GM18499 (cell line): ENCODE results near the gene KIAA1217.

Source experiments
- ATAC-seq: cut with Tn5 transposase; IDR thresholded peaks from one replicate; pipeline ENCODE4 v1.9.1; 2021; ENCODE audit warnings: moderate number of reproducible peaks; ENCODE audit not compliant: insufficient read depth, unreplicated experiment

KIAA1217 gene, protein sequence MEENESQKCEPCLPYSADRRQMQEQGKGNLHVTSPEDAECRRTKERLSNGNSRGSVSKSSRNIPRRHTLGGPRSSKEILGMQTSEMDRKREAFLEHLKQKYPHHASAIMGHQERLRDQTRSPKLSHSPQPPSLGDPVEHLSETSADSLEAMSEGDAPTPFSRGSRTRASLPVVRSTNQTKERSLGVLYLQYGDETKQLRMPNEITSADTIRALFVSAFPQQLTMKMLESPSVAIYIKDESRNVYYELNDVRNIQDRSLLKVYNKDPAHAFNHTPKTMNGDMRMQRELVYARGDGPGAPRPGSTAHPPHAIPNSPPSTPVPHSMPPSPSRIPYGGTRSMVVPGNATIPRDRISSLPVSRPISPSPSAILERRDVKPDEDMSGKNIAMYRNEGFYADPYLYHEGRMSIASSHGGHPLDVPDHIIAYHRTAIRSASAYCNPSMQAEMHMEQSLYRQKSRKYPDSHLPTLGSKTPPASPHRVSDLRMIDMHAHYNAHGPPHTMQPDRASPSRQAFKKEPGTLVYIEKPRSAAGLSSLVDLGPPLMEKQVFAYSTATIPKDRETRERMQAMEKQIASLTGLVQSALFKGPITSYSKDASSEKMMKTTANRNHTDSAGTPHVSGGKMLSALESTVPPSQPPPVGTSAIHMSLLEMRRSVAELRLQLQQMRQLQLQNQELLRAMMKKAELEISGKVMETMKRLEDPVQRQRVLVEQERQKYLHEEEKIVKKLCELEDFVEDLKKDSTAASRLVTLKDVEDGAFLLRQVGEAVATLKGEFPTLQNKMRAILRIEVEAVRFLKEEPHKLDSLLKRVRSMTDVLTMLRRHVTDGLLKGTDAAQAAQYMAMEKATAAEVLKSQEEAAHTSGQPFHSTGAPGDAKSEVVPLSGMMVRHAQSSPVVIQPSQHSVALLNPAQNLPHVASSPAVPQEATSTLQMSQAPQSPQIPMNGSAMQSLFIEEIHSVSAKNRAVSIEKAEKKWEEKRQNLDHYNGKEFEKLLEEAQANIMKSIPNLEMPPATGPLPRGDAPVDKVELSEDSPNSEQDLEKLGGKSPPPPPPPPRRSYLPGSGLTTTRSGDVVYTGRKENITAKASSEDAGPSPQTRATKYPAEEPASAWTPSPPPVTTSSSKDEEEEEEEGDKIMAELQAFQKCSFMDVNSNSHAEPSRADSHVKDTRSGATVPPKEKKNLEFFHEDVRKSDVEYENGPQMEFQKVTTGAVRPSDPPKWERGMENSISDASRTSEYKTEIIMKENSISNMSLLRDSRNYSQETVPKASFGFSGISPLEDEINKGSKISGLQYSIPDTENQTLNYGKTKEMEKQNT (N-terminal part only)

DNA sequence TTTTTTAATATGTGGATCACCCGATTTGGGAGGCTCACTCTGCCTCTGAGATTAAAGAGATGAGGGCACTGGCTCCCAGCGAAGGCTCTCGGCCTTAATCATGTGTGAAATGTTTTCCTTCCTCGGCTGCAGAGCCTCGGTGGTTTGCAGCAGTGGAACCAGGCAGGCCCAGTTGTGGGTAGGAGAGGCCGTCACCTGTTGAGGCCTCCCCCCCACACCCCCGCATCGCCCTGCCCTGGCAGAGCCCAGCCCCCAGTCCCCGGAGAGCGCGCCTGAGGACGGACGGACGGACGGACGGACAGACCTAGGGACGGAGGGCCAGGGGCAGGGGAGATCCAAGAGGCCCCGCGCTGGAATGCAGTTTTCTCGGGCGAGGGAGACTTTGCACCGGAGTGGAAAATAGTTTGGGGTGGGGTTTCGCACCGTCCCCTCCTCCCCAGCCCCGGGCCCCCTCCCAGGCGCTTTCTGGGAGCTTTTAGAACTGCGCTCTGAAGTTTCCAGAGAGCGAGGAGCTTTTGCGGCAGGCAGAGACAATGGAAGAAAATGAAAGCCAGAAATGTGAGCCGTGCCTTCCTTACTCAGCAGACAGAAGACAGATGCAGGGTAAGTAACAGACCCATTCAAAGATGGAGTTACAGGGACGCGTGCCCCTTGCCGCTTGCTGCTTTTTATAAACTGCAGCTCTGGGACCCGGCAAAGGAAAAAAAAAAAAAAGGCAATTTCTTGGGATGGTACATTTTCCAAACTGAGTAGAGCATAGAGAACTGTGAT lies at the start of gene KIAA1217:
Gene KIAA1217, plus strand, starts transcription at position 478 of the 771 bp plus-strand sequence. Its CDS starts 56 bp downstream, at position 534.
- ATAC-seq = peak; percentile 10

DNA sequence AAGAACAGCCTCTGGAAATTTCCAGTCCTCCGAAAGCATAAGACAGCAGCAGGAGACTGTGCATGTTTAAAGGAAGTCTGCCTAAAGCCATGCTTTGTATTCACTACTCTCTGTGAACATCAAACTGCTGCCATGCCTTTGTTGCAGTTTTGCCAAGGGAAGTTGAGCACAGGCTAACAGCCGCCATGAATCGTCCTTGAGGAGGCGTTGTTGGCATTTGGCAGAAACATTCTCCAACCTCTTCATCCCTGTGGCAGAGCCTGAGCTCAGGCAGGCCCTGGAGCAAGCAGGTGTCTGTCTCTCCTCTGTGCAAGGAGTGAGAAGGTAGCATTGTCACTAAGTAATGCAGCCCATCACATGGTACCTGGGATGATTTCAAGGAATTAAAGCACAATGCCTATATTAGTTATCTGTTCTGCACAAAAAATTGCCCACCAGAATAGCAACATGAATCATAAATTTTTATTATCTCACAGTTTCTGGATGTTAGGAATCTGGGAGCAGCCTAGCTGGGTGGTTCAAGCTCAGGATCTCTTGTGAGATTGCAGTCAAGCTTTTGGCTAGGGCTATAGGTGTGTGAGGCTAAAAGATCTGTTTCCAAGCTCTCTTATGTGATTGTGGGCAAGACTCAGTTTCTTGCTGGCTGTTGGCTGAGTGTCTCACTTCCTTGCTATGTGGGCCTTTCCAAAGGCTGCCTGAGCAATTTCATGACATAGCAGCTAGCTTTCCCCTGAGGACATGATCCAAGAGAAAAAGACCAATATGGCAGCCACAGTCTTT lies 46.5 kb upstream of the KIAA1217 start:
- no peak for ATAC-seq

DNA sequence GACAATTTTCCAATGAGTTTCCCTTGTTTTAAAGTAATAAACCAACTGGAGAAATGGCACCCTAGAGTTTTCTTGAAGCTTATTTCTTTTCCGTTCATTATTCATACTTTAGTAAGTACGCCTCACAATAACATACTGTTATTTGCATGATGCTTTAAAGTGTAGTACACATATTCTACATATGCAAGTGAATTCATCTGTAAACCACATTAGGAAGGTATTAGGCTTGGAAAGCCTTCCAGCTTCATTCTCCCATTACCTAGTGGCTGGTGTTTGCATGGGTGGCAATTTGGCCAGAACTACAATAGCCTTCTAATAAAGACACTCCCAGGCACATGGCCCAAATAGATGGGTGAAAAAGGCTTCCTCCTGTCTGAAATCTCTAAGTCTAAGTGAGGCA lies 45.5 kb upstream of the KIAA1217 start:
- no peak for ATAC-seq

DNA sequence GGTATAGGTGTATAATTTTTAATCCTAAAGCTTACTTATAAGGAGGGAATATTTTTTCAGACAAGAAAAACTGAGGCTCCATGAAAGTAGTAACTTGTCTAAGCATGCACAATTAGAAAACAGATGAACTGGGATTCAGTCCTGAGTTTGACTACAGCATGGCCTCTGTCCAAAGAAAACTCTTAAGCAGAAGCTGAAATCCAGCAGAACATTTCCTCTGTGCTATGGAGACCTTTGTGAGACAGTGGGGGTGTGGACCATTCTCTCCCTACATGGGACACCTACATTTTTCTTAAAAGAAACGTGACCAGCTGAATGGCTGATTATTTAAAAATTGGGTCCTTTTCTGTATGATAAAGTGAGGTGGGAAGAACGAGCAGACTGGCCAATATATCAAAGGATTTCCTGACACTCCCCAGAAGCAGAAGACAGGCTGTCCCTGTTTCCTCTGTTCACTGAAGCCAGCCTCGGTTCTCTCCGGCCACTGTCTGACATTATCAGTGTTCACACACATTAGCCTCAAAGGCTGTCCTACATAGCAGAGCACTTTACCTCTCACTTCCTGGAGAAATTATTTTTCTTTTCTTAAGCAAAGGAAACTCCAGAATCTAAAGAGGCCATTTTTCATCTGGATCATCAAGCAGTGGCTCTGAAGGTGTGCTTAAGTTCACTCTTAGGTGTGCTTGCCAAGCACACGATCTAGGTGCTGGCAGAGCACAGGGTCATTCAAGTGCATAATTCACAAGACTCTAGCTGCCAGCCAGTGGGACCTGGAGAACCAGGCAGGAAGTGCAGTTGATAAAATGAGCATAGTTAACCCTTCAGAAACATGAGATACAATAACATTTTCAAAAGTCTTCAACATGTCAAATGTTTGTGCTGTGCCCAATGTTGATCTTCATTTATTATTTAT lies 40.4 kb upstream of the KIAA1217 start:
- no peak for ATAC-seq

DNA sequence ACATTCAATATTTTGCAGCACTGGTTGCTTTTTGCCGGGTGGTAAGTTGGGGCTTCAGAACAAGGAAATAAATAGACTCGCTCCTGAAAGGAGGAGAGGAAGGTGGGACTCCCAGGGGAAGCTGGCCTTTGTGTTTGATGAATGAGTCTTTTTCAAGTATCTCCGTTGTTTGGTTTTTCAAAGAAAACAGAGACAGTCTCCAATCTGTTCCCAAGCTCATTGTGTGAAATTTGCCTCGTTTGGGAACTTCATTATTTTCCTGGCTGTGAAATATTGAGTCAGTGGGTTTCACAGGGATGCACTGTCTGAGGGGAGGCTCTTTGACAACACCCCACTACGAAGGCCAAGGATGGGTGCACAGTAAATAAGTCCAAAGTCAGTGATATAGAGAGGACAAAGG lies 38.7 kb upstream of the KIAA1217 start:
- no peak for ATAC-seq

DNA sequence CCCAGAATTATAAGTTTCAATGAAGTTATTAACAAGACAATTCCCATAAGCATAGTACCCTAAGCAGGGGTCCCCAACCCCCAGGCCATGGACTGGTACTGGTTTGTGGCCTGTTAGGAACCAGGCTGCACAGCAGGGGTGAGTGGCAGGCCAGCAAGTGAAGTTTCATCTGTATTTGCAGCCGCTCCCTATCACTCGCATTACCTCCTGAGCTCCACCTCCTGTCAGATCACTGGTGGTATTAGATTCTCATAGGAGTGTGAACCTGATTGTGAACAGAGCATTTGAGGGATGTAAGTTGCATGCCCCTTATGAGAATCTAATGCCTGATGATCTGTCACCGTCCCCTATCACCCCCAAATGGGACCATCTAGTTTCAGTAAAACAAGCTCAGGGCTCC lies 36.0 kb upstream of the KIAA1217 start:
- no peak for ATAC-seq

DNA sequence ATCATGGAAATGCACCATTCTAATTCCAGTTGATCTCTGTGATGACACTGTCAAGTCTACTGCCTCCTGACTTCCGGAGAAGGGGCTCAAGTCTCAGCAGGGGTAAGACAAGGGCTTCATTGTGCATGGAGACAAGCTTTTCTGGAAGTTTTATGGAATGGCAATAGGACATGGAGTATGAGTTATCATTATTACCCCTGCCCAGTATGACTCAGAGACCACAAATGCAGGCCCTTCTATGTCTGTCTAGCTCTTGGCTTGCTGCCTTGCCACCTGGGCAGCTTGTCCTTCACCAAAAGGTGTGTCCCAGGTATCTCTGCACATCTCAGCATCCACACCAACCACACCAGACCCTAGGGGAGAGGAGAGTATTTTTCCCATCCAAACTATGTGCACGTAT lies 34.9 kb upstream of the KIAA1217 start:
- no peak for ATAC-seq

DNA sequence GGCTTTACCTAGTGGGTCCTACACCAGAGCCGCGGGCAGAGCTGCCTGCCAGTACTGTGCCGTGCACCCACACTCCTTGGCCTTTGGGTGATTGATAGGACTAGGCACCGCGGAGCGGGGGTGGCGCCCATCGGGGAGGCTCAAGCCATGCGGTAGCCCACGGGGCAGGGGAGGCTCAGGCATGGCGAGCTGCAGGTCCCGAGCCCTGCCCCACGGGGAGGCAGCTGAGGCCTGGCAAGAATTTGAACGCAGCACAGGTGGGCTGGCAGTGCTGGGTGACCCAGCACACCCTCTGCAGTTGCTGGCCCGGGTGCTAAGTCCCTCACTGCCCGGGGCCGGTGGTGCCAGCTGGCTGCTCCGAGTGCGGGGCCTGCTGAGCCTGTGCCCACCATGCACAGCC lies 32.3 kb upstream of the KIAA1217 start:
- no peak for ATAC-seq

DNA sequence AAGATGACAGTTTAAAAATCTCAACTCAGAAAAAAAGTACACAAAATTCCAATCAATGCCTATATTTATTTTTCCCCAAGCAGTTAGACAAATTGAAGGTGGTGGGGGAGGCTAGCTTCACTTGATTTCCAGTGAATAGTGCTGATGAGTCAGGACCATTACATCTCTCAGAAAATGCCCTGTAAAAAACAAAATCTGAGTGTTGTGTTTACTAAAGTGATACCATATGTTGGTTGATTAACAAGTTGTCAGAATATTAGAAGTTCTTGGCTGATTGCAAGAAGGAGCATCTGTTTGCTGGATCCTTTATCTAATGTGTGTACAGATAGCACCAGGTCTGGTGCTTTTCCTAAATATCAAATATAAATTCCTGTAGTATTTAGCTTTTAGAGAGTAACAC lies 31.3 kb upstream of the KIAA1217 start:
- ATAC-seq = no peak

DNA sequence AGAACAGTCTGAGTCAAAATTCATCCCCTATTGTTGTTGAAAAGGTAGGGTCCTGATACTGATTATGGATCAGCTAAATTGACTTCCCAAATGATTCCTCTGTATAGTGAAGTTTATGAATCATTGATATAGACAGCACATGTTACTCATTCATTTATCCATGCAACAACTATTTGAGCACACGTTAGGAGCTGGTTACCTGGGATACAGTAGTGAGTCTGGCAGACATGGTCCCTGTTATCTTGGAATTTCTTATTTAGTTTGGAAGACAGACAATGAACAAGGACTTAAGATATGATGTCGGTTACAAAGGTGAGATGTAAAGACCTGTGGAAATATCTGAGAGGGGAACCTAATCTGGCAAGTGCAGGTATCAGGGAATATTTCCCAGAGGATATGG lies 28.0 kb upstream of the KIAA1217 start:
- ATAC-seq = no peak

DNA sequence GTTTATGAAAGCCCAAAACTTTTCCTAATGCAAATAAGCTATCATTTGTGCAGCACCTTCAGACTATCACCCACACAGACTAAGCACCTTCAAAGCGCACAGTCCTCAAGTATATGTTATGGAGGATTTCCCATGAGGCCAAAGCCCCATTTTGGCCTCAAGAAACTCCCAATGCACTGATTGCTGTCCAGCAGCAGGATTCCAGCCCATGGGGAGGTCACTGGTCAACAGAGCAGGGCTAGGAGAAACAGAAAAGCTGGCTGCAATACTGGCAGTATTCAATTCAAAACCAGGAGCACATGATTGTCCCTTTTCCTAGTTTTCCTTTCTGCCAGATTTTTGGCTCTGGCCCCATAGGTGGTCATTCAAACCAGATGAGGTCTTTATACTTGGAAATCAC lies 24.5 kb upstream of the KIAA1217 start:
- no peak for ATAC-seq

DNA sequence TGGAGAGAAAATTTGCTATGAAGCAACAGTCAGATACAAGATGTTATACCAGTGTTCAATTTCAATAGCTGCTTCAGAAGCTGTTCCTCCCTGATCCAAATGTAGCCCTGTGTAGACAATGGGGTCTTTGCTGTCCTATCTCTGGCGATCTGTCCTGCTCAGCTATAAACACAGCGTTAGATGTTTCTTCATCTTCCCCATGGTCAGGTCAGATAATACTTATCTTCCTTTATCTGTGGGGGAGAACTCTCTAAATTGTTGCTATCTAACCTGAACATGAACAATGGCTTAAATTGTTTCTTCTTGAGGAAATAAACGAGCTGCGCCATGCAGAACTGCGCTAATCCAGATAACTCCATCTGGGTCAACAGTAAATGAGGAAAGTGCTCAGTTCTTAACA lies 15.6 kb upstream of the KIAA1217 start:
- no peak for ATAC-seq

DNA sequence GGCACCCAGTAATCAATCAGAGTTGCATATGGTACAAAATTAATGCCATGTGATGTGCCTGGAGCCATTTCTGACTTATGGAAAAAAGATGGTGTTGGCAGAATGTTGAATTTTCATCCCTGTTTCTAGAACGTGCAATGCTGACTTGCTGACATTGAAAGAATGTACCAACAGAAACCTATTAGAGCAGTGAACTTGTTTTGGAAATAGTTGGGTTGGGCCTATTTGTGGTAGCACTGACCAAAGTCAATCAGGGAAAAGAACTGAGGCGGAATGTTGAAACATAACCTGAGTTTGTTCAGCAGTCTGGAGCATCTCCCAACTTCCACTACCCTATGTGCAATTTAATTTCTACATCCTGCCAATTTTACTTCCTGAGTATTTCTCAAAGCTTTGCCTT lies 11.7 kb upstream of the KIAA1217 start:
- no peak for ATAC-seq

DNA sequence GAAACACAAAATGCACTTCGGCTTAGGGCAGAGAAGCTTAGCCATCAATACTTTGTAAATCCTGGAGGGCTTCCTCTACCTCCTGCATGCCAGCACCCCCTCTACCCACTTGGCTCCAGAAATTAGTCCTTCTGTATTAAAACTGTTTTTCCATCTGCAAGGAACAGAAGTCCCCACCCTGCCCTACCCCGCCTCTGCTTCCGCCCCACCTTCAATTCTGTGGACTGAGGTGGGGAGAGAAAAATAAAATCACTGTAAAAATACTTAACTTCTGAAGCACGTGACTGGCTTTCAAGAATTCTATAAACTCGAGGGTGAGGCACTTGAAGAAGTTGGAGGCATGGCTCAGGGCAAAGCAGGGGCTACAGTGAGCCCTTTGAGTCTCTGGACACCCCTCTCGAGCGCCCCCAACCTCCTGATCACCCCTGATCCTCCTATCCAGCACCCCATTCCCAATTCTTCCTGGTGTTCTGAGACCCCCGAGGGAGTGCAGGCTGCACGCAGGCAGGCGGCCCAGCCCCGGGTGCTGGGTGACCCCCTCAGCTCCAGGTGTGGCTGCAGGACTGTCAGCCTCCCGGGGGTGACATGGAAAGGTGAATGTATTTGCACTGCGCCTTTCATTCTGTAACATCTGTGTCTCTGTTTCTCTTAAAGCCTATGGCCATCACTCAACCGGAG lies 7.3 kb upstream of the KIAA1217 start:
- no peak for ATAC-seq

DNA sequence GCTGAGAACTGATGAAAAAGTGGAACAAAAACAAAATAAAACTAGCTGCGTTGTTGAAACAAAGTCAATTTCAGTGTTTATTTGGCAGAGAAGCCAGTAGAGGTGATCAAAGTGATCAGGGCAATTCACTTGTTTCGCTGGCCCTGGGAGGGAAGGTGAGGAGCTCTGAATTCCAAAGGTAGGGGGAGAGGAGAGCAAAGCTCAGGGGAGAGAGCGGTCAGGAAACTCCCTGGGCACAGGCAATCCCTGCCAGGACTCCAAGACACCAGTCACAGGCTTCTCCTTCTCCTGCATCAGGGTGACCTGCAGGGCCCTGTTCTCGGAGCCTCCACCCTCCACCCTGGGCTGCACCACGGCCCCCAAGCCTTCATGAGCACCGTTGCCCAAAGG lies 6.8 kb upstream of the KIAA1217 start:
- ATAC-seq = no peak

DNA sequence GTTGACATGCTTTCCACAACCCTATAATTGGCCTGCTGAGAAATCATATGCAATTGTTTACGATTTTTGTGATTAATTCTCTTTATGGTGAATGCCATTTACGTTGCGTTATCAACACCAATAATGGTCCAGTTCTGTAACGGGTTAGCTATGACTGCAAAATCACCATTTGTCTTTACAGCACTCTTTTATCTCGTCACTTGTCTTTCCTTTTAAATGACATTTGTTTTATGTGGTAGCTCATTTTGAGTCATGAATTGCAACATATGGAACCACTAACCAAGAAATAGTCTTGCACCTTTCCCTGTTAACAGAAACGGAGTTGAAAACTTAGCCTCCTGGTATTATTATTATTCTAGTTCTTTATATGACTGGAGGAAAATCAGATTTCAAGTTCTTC lies 3.1 kb upstream of the KIAA1217 start:
- ATAC-seq = no peak

DNA sequence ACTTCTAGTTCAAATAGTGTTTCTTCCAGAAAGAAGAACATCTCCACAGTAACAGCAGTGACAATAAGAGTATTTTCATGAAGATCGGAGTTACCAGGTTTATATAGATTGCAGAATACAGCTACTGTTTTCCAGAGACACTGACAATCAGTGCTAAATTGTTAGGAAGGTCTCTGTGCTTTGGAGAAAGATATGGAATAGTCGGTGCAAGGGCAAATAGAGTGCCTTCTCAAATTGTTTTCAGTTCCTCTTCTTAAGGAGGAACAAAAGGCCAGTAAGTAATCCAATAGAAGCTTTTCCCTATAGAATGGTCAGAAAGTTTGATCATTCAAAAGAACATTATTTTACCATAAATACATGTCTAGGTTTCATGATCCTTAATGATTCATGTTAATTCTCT lies 2.6 kb upstream of the KIAA1217 start:
- ATAC-seq = no peak

DNA sequence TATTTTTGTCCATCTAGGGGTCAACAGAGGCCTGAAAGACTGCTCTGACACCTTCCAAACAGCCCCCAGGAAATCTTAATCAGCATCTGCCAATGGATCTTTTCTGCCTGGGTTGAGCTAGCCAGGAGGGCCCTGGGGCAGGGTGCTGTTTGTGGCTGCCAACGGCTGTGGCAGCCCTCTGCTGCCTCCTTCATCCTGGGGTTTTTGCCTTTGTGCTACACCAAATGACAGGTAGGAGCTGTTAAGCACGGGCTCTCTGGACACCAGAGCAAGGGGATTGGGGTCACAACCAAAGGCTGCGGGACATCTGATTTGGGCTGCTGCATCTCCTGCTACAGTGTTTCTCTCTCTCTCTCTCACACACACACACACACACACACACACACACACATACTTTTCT lies 2.0 kb upstream of the KIAA1217 start:
- no peak for ATAC-seq
